CD4-positive, alpha-beta T cell treated with Interleukin-1 beta for 1 hour (primary cell): Measurements from ENCODE around the gene SETD1A.

ENCODE experiments used
- DNase-seq, 2 donors: peaks; one replicate each; pipeline ENCODE4 v3.0.0-alpha.2; 2020 to 2022

SETD1A gene

GRCh38 chr16:31025339-31025738 is 67.8 kb downstream of the SETD1A start:
- no peak for DNase-seq

- no peak for DNase-seq
Observed at GRCh38 chr16:31029272-31029671, 71.7 kb downstream of the SETD1A start.

GRCh38 chr16:31031276-31031675 is 73.7 kb downstream of the SETD1A start:
- DNase-seq: no peak

DNA sequence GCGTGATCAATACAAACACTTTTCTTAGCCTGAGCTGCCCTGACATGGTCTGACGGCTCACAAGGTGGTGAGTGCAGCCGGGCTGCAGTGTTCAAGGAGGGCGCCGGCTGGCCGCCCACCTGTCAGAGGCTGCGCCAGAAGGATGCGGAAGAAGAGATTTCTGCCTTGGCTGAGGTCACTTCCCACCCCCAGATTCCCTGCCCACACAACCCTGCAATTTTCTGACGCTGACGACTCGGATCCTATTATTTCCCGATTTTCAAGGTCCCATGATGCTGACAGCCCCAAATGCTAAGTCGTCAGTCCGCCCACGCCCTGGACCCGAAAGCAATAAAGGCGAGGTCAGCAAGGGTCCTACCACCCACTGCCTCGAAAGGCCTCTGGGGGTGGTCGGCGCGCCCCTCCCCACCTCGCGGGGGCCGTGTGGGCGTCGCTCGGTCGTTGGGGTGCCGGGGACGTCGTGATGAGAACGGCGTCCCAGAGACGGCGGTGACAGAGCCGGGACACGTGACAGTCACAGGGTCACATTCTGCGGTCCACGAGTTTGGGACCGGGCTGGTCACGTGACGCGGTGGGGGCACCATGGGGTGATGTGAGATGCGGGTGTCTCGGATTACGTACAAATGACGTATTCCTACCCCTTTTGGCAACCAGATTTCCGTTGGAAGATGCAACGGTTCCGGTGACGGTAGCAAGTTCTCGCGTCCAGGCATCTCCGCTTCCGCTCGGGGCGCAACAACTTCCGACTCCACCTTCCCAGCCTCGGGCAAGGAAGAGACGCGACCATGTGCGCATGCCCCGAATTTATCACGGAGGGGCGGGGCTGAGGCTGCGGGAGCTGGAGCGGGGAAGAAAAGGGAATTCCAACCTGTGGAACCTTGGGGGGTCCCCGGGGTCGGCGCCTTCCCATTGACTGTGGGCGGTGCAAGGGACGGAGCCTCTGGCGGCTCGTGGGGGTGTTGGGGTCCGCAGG is 75.5 kb downstream of the SETD1A start, which contains the start of gene STX4:
Gene STX4 (plus strand): TSS at position 823 of the 973 bp plus-strand sequence. CDS start 248 bp downstream, outside the sequence.
- DNase-seq: peak; percentile 99

DNA sequence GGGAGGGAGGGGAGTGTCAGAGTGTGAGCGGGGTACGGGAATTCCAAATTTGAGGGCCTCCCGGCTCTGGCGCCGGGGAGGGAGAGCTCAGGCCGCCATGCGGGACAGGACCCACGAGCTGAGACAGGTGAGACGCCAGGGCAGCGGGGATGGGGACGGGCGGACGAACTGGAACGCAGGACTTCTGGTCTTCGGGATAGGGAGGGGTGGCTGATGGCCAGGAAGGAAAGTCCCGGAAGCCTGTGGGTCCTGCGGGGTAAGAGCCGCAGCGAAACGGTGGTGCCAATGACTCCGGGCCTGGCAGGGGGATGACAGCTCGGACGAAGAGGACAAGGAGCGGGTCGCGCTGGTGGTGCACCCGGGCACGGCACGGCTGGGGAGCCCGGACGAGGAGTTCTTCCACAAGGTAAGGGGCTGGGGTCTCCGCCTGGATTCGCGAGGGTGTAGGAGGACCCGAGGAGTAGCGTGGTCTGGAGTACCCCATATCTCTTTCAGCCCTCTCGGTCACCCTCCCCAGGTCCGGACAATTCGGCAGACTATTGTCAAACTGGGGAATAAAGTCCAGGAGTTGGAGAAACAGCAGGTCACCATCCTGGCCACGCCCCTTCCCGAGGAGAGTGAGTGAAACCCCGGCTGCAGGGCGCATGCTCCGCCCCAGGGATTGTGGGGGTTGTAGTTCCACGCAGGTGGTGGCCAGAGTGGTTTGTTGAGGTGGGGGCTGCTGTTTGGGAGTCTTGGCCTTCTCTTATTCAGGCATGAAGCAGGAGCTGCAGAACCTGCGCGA is 76.3 kb downstream of the SETD1A start:
- DNase-seq: peak; percentile 85 to 88
